Glomerular endothelial cell (primary cell): ENCODE data around the gene GSN. TPM values are rescaled to one million over a fixed set of nuclear protein-coding genes. Genes with fewer than 3 reads are reported as not detected.

Source experiments
- DNase-seq: peaks from one replicate; pipeline ENCODE4 v3.0.0-alpha.2; 2011; ENCODE audit warnings: low read depth, low spot score; ENCODE audit errors: extremely low read depth
- total RNA-seq: library from RNA; depleted of rRNA; stranded (reverse); fragments of >200 nt; gene quantifications from 2 replicates; pipeline ENCODE4 v1.2.3, GENCODE V29; 2015

The GSN gene
- total RNA-seq, 1 donor from 2014 or later, result 243 TPM

DNA sequence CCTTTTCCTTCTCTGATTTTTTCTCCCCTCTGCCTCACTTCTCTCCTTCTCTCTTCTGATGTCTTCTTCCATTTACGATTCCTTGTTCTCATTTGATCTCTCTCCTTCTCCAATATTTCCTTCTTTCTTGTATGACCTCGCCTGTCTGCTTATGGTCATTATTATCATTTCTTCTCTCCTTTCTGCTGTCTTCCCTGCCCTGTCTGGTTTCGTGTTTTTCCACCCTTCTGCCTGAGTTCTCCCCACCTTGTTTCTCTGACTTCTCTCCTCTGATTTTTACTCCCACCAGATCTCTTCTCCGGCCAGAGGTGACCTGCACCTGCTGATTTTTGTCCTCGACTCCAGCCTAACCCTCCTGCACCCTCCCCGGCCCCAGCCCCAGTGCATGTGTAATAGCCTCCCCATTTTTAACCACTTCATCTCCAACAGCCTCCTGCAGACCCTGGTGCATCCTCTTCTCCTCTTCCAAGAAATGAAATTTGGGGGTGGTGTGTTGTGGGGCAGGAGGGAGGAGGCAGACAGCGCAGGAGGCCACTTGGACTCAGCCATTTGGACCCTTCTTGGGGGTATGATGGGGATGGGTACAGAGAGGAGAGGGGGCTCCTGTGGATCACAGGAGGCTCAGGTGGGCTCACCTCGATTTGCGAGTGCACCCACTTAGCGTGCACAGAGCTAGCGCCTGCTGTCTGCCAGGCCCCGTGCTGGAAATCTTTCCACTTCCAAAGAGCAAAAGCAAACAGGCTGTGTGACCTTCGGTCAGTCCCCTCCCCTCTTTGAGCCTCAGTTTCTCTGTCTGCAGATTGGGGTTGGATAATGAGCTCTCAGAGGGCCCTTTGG is 32.5 kb downstream of the GSN start:
- no peak for DNase-seq

DNA sequence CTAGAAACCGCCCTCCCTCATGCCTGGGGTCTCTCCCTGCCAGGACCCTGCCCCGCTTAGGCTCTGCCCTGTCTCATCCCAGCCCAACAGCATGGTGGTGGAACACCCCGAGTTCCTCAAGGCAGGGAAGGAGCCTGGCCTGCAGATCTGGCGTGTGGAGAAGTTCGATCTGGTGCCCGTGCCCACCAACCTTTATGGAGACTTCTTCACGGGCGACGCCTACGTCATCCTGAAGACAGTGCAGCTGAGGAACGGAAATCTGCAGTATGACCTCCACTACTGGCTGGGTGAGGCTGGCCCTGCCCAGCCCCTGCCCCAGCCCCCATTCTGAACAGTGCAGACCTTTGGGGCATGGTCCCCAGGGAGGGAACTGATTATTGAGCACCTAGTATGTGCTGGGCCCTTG is 33.9 kb downstream of the GSN start:
- DNase-seq, result no peak

GRCh38 chr9:121302341-121302740 is 34.4 kb downstream of the GSN start:
- no peak for DNase-seq

DNA sequence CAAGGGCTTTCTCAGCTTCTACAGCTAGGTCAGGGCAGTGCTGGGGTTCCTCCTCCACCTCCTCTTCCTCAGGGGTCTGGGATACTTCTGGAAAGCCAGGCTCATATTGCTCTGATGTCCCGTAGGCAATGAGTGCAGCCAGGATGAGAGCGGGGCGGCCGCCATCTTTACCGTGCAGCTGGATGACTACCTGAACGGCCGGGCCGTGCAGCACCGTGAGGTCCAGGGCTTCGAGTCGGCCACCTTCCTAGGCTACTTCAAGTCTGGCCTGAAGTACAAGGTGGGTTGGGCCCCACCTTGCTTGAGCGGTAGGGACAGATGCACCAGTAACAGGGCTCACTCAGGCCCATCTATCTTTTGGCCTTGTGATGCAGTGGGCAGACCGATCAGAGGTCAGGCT is 34.8 kb downstream of the GSN start:
- no peak for DNase-seq

GRCh38 chr9:121303456-121304451 is 35.8 kb downstream of the GSN start:
- no peak for DNase-seq

DNA sequence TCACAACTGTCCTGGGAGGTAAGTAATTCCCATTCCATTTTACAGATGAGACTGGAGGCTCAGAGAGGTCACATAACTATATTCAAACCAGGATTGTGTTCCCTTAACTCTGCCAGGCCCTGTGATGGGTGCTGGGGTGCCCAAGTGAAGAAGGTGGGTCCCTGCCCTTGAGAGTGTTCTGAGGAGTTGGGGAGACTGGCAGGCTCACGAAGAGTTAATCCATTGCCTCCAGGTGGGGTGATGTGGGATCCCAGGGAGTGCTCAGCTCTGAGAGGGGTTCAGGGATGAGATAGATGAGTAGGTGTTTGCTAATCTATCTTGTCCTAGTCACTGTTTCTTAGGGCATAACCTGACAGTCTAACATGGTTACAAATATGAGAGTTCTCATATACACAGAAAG is 36.7 kb downstream of the GSN start:
- DNase-seq, result no peak

DNA sequence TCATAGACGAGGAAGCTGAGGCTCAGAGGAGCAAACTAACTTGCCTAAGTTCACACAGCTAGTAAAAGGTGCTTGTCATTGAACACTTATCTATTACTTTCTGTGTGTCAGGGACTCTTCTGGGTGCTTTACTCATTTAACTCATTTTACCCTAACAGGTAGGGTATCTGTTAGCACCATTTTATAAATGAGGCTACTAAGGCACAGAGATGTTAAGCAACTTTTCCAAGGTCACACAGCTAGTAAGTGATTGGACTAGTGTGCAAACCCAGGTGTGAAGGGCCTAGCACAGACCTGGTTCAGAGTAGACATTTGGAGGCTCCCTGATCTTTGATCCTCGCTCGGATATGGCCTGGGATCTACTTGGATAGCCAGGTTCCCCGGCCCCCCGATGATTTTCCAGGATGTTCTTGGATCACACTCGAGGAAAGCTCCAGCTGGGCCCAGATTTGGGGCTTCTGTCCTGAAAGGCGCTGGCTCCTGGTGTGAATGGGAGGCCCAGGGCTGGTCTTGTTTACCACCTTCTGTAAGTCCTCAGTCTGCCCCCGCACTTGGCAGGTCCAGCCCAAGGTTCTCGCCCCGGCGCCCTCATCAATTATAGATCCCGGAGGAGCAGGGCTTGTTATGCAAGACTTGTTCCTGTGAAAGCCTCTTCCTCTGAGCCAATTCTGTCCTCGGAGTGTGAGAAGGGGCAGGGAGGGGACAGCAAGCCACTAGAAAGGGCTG is 37.5 kb downstream of the GSN start:
- no peak for DNase-seq

GRCh38 chr9:121307976-121308375 is 40.0 kb downstream of the GSN start:
- no peak for DNase-seq

GRCh38 chr9:121308765-121309164 is 40.8 kb downstream of the GSN start:
- no peak for DNase-seq

- no peak for DNase-seq
Observed at GRCh38 chr9:121309171-121309570, 41.2 kb downstream of the GSN start.

DNA sequence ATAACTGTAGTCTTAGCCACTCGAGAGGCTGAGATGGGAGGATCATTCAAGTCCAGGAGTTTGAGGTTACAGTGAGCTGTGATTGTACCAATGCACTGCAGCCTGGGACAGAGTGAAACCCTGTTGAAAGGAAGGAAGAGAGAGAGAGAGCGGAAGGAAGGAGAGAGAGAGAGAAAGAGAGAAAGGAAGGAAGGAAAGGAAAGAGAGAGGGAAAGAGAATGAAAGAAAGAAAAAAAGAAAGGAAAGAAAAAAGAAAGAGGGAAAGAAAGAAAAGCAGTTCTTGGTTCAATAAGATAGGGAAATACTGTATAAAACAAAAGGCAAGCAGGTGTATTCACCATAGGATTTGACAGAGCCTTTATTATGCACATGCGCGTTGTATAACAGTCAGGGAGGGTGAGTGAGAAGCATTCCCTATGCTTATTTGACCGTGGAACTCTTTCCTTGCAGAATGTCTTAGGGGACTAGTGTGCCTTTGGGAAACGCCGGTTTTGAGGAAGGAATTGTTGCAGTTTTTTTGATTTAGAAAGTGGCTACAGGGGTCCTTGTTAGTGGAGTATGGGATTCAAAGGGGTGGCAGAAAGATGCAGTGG is 42.0 kb downstream of the GSN start:
- no peak for DNase-seq

- no peak for DNase-seq
Observed at GRCh38 chr9:121310571-121310970, 42.6 kb downstream of the GSN start.

DNA sequence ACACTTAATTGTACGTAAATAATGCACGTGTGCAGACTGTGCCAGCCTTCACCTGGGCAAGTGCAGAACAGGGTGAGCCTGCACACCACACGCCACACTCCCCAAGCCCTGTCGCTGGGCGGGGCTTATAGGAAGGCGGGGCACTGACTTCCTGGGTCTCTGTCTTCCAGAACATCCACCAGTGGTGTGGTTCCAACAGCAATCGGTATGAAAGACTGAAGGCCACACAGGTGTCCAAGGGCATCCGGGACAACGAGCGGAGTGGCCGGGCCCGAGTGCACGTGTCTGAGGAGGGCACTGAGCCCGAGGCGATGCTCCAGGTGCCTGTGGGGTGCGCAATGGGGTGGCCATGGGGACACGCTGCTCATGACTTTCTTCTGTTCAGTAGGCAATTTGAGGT is 44.2 kb downstream of the GSN start:
- no peak for DNase-seq

DNA sequence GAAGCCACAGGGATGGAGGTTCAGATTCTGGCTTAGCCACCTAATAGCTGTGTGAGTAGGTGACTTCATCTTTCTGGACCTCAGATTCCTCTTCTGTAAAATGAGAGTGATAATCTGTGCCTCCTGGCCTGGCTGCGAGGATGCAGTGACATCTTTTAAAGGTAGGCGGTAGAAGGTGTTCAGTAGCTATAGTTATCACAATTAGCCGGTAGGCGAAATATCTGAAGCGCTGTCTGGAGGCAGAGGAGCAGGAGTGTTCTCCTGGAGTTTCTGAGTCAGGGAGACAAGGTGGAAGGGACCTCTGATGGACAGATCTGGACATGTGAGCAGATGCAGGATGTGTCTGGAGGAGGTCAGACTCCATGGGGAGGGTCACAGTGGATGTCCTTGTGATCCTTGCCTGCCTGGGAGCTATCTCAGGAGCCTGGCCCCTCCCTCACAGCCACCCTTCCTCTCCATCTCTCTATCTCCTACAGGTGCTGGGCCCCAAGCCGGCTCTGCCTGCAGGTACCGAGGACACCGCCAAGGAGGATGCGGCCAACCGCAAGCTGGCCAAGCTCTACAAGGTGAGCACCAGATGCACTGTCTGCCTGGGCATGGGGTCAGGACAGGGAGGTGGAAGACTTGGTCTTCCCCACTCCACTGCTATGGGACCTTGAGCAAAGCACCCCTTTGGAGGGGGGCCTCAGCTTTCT is 45.6 kb downstream of the GSN start:
- DNase-seq, result no peak

DNA sequence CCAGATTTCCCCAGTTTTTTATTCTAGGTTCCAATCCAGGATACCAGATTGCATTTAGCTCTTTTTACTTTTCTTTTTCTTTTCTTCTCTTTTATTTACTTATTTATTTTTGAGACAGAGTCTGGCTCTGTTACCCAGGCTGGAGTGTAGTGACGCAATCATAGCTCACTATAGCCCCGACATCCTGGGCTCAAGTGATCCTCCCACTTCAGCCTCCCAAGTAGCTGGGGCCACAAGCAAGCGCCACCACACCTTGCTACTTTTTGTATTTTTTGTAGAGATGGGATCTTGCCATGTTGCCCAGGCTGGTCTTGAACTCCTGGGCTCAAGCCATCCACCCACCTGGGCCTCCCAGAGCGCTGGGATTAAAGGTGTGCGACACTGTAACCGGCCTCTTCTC is 48.4 kb downstream of the GSN start:
- DNase-seq, result no peak

GRCh38 chr9:121316852-121317373 is 49.0 kb downstream of the GSN start:
- no peak for DNase-seq

DNA sequence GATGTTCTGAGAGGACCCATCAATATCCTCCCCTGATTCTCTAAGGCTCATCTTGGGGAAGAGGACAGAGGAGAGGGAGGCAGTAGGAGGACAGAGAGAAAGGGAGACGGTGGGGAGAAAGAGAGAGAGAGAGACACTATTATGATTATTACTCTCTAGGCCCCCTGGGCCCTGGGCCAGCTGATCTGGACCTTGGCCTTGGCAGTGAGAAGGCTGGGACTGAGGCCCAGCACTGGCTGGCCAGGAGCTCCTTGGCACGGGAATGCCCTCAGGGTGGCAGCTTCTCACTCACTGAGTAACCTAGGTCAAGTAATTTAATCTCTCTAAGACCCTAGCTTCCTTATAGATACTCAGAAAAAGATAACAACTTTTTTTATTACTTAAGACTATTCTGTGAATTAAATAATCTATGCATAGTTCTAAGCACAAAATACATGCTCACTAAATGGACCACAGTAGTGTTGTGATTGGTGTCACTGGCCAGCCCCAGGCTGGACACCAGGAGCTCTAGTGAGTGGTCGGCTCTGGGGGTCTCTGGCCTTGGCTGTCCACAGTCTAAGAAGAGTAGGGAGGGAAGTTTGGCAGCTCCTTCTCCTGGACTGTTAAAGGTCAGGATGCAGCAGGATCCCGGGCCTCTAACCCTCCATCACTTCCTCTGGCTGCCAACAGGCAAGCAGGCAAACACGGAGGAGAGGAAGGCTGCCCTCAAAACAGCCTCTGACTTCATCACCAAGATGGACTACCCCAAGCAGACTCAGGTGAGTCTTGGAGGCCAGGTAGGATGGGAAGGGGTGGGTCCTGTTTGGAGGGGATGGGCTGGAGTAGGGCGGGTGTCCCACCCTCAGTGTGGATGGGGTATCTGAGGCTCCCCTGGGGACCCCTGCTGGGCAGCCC is 50.0 kb downstream of the GSN start:
- no peak for DNase-seq

GRCh38 chr9:121318631-121319382 is 50.8 kb downstream of the GSN start:
- no peak for DNase-seq
